H1 (cell line): ENCODE measurements around the gene FNIP2.

Experiments used
- CTCF ChIP-seq, 3 experiments: IDR thresholded peaks; 1 replicate in 2 of 3; 2 replicates in 1 of 3; pipeline versions ENCODE4 v1.5.1 to v1.6.1; 2011; ENCODE audit warnings: low read length in 3 of 3, mild to moderate bottlenecking in 3 of 3, inconsistent platforms in 2 of 3, low read depth in 1 of 3, moderate library complexity in 1 of 3; ENCODE audit not compliant: insufficient read depth in 1 of 3; ENCODE audit errors: control extremely low read depth in 1 of 3
- EP300 ChIP-seq, 2 experiments: IDR thresholded peaks; 1 replicate in 1 of 2; 2 replicates in 1 of 2; pipeline ENCODE4 v1.6.1; 2011 to 2012; ENCODE audit warnings: low read depth in 2 of 2, low read length in 2 of 2, mild to moderate bottlenecking in 2 of 2, borderline replicate concordance in 1 of 2, inconsistent platforms in 1 of 2, moderate library complexity in 1 of 2
- EZH2 ChIP-seq: fragments of 200-600 bp; sonication (generic); IDR thresholded peaks from 2 replicates; pipeline ENCODE4 v1.7.1; 2012; ENCODE audit warnings: low read depth, mild to moderate bottlenecking, moderate library complexity, low read length, inconsistent platforms; ENCODE audit not compliant: severe bottlenecking
- FOSL1 ChIP-seq: IDR thresholded peaks from 2 replicates; pipeline ENCODE4 v1.6.1; 2011; ENCODE audit warnings: mild to moderate bottlenecking, low read depth, low read length, moderate library complexity; ENCODE audit not compliant: insufficient read depth
- GABPA ChIP-seq: IDR thresholded peaks from 2 replicates; pipeline ENCODE4 v1.6.1; 2011; ENCODE audit warnings: mild to moderate bottlenecking, low read length, moderate library complexity, borderline replicate concordance; ENCODE audit not compliant: insufficient read depth
- HDAC2 ChIP-seq, 2 experiments: fragments of 300-600 bp in 1 of 2; sonication (generic) in 1 of 2; IDR thresholded peaks; 2 replicates each; pipeline ENCODE4 v1.6.1; 2011 to 2012; ENCODE audit warnings: low read depth in 2 of 2, low read length in 2 of 2, mild to moderate bottlenecking in 2 of 2, moderate library complexity in 2 of 2, borderline replicate concordance in 1 of 2, inconsistent platforms in 1 of 2
- HDAC6 ChIP-seq: IDR thresholded peaks from one replicate; pipeline ENCODE4 v1.7.1; 2012; ENCODE audit warnings: low read depth, mild to moderate bottlenecking, inconsistent platforms, low read length, moderate library complexity
- MAFK ChIP-seq: IDR thresholded peaks from 2 replicates; pipeline ENCODE4 v1.6.1; 2012; ENCODE audit warnings: low read depth, mild to moderate bottlenecking, improper control_type of control experiment, low read length
- MAX ChIP-seq: IDR thresholded peaks from 2 replicates; pipeline ENCODE4 v1.6.1; 2012; ENCODE audit warnings: inconsistent platforms
- TAF7 ChIP-seq: optimal IDR thresholded peaks from 2 replicates; pipeline ENCODE3; 2011; ENCODE audit warnings: low read depth, mild to moderate bottlenecking, inconsistent platforms, low read length, moderate library complexity, borderline replicate concordance

GRCh38 chr4:158915683-158916241 is 146.9 kb downstream of the FNIP2 start:
- TF ChIP-seq HDAC2 (IDR thresholded peaks at IDR 0.05; ENCODE audit: borderline replicate concordance in 1 of 2, low read depth in 2 of 2, low read length in 2 of 2), result no peak
- no peak for TF ChIP-seq MAFK
- no peak for TF ChIP-seq MAX
- no peak for TF ChIP-seq HDAC6
- no peak for TF ChIP-seq FOSL1
- TF ChIP-seq TAF7, result no peak
- no peak for TF ChIP-seq GABPA
- TF ChIP-seq EP300 (IDR thresholded peaks at IDR 0.05; ENCODE audit: borderline replicate concordance in 1 of 2, low read depth in 2 of 2, low read length in 2 of 2), result no peak
- no peak for TF ChIP-seq CTCF (IDR thresholded peaks at IDR 0.05; ENCODE audit: control extremely low read depth in 1 of 3, insufficient read depth in 1 of 3, low read depth in 1 of 3, low read length in 3 of 3)
- no peak for TF ChIP-seq EZH2
